ENCODE results near the gene TRIM67. TPM values are rescaled to one million over a fixed set of nuclear protein-coding genes. Genes with fewer than 3 reads are reported as not detected.

Gene TRIM67
- 0.03 to 0.22 TPM (median 0.11 TPM) in 5 replicates for total RNA-seq (2022; extraction: Qiagen RNA extraction)

DNA sequence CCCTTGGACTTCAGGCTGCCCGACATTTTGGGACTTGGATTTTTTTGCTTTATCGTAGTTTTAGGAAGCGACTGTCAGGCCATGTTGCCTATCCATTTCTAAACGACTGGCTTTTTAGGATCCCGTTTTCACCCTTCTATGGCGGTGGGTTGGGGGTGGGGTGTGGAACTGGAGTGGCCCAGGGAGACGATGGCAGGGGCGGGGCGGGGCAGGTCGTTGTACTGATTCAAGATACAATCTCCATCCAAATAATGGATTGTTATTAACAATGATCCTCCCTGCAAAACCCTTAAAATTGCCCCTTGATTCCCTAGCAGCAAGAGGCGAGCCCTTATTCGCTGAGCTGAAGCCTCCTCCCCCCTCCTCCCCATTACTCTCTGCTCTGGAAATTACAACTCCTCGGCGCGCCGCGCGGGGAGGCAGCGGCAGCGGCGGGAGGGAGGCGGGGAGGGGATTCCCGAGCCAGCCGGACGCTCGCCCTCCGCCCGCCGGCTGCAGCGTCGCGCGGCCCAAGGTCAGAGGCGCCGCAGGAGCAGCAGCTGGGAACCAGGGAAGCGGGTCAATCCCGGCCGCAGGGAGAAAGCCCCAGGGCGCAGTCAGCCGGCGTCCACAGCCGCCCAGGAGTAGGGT, at the start of gene TRIM67:
Gene TRIM67 (plus strand): TSS at position 392 of the 630 bp plus-strand sequence. CDS start 912 bp downstream, outside the sequence.

DNA sequence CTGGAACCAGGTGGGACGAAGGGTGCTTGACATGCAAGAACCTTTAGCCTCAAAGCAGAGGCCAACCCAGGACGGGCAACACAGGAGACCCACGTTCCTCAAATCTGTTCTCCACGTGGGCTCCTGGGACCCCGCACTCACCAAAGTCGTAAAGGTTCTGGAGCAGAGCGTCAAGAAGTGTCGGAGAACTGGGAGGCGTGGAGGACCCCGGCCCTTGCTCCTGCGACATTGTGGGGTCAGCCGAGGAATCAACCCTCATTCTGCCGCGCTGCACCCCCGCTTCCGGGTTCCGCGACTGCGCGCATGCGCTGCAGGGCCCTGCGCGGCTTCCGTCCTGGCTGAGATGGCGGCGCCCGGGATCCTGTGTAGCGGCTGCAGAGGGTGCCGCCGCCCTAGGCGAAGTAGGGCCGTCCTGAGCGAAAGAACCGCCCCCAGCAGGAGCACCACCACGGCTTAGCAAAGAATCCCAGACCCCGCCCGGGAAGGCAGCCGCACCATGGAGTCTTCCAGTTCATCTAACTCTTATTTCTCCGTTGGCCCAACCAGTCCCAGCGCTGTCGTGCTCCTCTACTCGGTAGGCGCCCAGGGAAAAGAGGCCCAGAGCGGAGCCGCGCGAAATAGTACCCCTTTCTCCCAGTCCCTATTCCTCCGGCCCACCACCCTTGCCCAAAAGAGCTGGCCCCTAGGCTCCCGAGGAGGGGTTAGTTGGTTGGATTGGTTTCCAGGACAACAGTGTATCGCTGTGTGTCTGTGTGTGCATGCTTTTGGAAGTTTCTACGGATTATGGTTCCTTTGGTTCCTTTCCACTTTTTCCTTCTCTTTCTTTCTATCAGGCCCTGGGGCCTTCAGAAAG, 79.3 kb downstream of the TRIM67 start, which contains the start of gene GNPAT:
Gene GNPAT (plus strand): TSS at position 330 of the 853 bp plus-strand sequence. CDS start 167 bp downstream, at position 497.

Other genes with a start within 250 kb of the TRIM67 start
- gene TTC13, start 183.2 kb upstream of the TRIM67 start, total RNA-seq (2022; extraction: Qiagen RNA extraction): 8.2 to 11.4 TPM (median 10.0 TPM) in 5 replicates
- gene ARV1, start 183.0 kb upstream of the TRIM67 start, total RNA-seq (2022; extraction: Qiagen RNA extraction): 25.1 to 27.3 TPM (median 26.6 TPM) in 5 replicates
- 11.0 to 14.4 TPM (median 13.1 TPM) in 5 replicates for gene FAM89A, start 121.8 kb upstream of the TRIM67 start, total RNA-seq (2022; extraction: Qiagen RNA extraction)
- gene GNPAT, start 79.2 kb downstream of the TRIM67 start, total RNA-seq (2022; extraction: Qiagen RNA extraction): 34.8 to 41.0 TPM (median 39.7 TPM) in 5 replicates
- 9.2 to 11.8 TPM (median 9.8 TPM) in 5 replicates for gene EXOC8, start 175.8 kb downstream of the TRIM67 start, total RNA-seq (2022; extraction: Qiagen RNA extraction)
- 13.0 to 15.6 TPM (median 14.4 TPM) in 5 replicates for gene SPRTN, start 176.2 kb downstream of the TRIM67 start, total RNA-seq (2022; extraction: Qiagen RNA extraction)

All from A549 treated with dexamethasone at 1 μM for 4 hours (cell line).